Hepatocyte (in vitro differentiated cells): ENCODE results near the gene COMMD4. TPM values are rescaled to one million over a fixed set of nuclear protein-coding genes. Genes with fewer than 3 reads are reported as not detected.

Experiments used
- DNase-seq: peaks from one replicate; pipeline ENCODE4 v3.0.0-alpha.2; 2016; ENCODE audit warnings: low spot score
- H2AFZ ChIP-seq: fragments of 200-600 bp; sonication (generic); 2 replicates; pipeline ENCODE4 v1.6.0; 2016; ENCODE audit warnings: antibody characterized with exemption, mild to moderate bottlenecking
- H3K27ac ChIP-seq: fragments of 200-600 bp; sonication (generic); 2 replicates; pipeline ENCODE4 v1.5.1; 2016; ENCODE audit warnings: mild to moderate bottlenecking
- H3K27me3 ChIP-seq: fragments of 200-600 bp; sonication (generic); 2 replicates; pipeline ENCODE4 v1.6.1; 2016
- H3K36me3 ChIP-seq: fragments of 200-600 bp; sonication (generic); replicated peaks from 2 replicates; pipeline ENCODE4 v1.5.1; 2016; ENCODE audit warnings: low read depth; ENCODE audit not compliant: insufficient read depth
- H3K4me1 ChIP-seq: fragments of 200-600 bp; sonication (generic); 2 replicates; pipeline ENCODE4 v1.5.1; 2016; ENCODE audit warnings: mild to moderate bottlenecking, moderate library complexity; ENCODE audit not compliant: insufficient read depth
- H3K4me2 ChIP-seq: fragments of 200-600 bp; sonication (generic); 2 replicates; pipeline ENCODE4 v1.6.0; 2016
- H3K4me3 ChIP-seq: fragments of 200-600 bp; sonication (generic); 2 replicates; pipeline ENCODE4 v1.5.1; 2016; ENCODE audit warnings: mild to moderate bottlenecking
- H3K79me2 ChIP-seq: fragments of 200-600 bp; sonication (generic); 2 replicates; pipeline ENCODE4 v1.6.0; 2017; ENCODE audit warnings: mild to moderate bottlenecking
- H3K9me2 ChIP-seq: fragments of 200-600 bp; sonication (generic); replicated peaks from 2 replicates; pipeline ENCODE4 v1.6.0; 2017; ENCODE audit warnings: mild to moderate bottlenecking; ENCODE audit not compliant: insufficient read depth
- H3K9me3 ChIP-seq: fragments of 200-600 bp; sonication (generic); 2 replicates; pipeline ENCODE4 v1.5.1; 2016; ENCODE audit warnings: low read depth, mild to moderate bottlenecking
- H4K20me1 ChIP-seq: fragments of 200-600 bp; sonication (generic); 2 replicates; pipeline ENCODE4 v1.6.0; 2016; ENCODE audit warnings: mild to moderate bottlenecking; ENCODE audit not compliant: insufficient read depth, poor library complexity, severe bottlenecking
- EZH2 ChIP-seq: fragments of 200-600 bp; sonication (generic); IDR thresholded peaks from 2 replicates; pipeline ENCODE4 v1.6.1; 2016; ENCODE audit warnings: antibody characterized with exemption, mild to moderate bottlenecking, borderline replicate concordance
- EZH2phosphoT487 ChIP-seq: fragments of 200-600 bp; sonication (generic); IDR thresholded peaks from one replicate; pipeline ENCODE4 v1.6.1; 2018; ENCODE audit warnings: antibody characterized with exemption, mild to moderate bottlenecking, low read depth, moderate library complexity; ENCODE audit not compliant: unreplicated experiment, severe bottlenecking
- WGBS: methylation state at CpG from one replicate; pipeline ENCODE4 v1.1.6; 2016; ENCODE audit warnings: low lambda C conversion rate; ENCODE audit errors: missing lambda C conversion rate; 5-methylcytosine and 5-hydroxymethylcytosine counted together
- polyA plus RNA-seq: library from polyadenylated mRNA; unstranded; fragments of >200 nt; fragmentation: Nextera tagmentation; extraction: Ambion mirVana; gene quantifications from 2 replicates; pipeline ENCODE4 v1.2.1, GENCODE V29; 2016
- total RNA-seq: library from RNA; depleted of rRNA; stranded (reverse); fragments of >200 nt; gene quantifications from 2 replicates; pipeline ENCODE4 v1.2.3, GENCODE V29; 2014
- TF ChIP-seq, protein P1 (sequence below): fragments of 200-600 bp; sonication (generic); IDR thresholded peaks from 2 replicates; pipeline ENCODE4 v1.5.1; 2016; ENCODE audit warnings: antibody characterized with exemption, mild to moderate bottlenecking; ENCODE audit not compliant: poor library complexity

COMMD4 gene
- total and polyA plus RNA-seq, 2 experiments from 2014 or later, result 70.3 to 105 TPM

DNA sequence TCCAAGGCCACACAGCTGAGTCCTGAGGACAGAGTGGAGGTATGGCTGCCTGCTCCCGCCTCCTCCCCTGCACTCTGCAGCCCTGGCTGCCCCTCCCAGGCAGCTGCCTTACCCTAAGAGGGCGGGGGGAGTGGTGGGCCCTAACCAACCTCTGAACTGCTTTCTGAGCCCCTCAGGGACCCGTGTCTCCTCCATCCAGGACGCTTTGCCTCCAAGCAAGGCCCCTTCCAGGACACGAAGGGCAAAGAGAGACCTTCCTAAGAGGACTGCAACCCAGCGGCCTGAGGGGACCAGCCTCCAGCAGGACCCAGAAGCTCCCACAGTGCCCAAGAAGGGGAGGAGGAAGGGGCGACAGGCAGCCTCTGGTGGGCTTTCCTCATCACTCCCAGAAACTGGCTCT is 18.6 kb downstream of the COMMD4 start:
- WGBS, result 93% methylated on average over 7 of the region's 7 CpGs
- Histone ChIP-seq H3K79me2 (no peaks in the 10 kb centered on the region), H3K9me3 (no peaks in the 10 kb centered on the region), H3K36me3 (no peaks in the 10 kb centered on the region), H3K27ac (no peak overlapping the region), H3K4me3 (no peak overlapping the region), H3K9me2 (no peaks in the 10 kb centered on the region), H3K27me3 (no peaks in the 10 kb centered on the region), H3K4me2 (no peak overlapping the region), H4K20me1 (no peaks in the 10 kb centered on the region), H3K4me1 (no peaks in the 10 kb centered on the region), H2AFZ (no peak overlapping the region)
- DNase-seq, result no peak
- TF ChIP-seq, protein P1, sequence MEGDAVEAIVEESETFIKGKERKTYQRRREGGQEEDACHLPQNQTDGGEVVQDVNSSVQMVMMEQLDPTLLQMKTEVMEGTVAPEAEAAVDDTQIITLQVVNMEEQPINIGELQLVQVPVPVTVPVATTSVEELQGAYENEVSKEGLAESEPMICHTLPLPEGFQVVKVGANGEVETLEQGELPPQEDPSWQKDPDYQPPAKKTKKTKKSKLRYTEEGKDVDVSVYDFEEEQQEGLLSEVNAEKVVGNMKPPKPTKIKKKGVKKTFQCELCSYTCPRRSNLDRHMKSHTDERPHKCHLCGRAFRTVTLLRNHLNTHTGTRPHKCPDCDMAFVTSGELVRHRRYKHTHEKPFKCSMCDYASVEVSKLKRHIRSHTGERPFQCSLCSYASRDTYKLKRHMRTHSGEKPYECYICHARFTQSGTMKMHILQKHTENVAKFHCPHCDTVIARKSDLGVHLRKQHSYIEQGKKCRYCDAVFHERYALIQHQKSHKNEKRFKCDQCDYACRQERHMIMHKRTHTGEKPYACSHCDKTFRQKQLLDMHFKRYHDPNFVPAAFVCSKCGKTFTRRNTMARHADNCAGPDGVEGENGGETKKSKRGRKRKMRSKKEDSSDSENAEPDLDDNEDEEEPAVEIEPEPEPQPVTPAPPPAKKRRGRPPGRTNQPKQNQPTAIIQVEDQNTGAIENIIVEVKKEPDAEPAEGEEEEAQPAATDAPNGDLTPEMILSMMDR, result no peak
- TF ChIP-seq EZH2phosphoT487, result no peak
- no peak for TF ChIP-seq EZH2

DNA sequence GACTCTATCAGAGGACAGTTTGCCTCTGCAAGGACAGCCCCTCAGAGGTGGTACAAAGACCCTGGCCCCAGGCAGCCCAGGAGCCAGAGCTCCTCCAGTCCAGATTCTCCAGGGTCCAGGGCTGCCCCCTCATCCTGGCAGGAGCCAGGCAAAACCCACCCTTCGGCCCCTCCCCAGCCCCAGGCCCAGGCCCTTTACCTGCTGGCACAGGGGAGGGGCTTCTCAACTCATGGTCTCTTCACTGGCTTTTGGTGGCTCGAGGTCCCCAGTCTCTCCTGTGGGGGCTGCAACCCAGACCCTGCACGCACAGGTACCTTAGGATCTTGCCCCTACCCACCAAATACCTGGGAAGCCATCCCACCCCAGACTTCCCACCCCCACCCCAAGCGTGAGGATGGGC is 19.5 kb downstream of the COMMD4 start:
- Histone ChIP-seq H3K4me2 (no peak overlapping the region), H3K9me3 (no peaks in the 10 kb centered on the region), H3K79me2 (no peaks in the 10 kb centered on the region), H3K27me3 (no peaks in the 10 kb centered on the region), H2AFZ (no peak overlapping the region), H3K4me1 (no peaks in the 10 kb centered on the region), H3K9me2 (no peaks in the 10 kb centered on the region), H3K27ac (no peak overlapping the region), H4K20me1 (no peaks in the 10 kb centered on the region), H3K36me3 (no peaks in the 10 kb centered on the region), H3K4me3 (no peak overlapping the region)
- TF ChIP-seq EZH2phosphoT487, result no peak
- 100% methylated on average over 3 of the region's 4 CpGs for WGBS
- no peak for DNase-seq

DNA sequence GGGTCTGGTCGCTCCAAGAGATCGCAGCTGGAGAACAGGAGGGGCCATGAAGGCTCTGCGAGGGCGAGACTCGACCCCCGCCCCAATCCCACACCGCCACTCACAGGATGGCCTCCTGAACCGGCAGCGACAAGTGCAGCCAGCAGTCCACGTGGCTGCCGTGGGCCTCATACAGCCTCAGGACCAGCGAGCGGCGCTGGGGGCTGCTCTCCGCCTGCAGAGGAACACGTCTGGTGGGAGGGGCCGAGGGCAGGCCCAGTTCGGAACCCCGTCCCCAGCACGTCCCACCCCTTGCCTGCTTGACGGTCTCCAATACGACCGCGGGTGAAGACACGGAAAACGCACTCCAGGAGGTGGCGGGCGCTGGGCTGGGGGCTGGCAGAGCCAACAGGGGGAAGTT is 20.1 kb downstream of the COMMD4 start:
- H3K4me1 ChIP-seq, result no peaks in the 10 kb centered on the region
- H3K4me2 ChIP-seq, result no peak overlapping the region
- H3K9me2 ChIP-seq, result no peaks in the 10 kb centered on the region
- no peak overlapping the region for H3K4me3 ChIP-seq
- no peaks in the 10 kb centered on the region for H3K9me3 ChIP-seq
- H4K20me1 ChIP-seq, result no peaks in the 10 kb centered on the region
- no peak for DNase-seq
- H3K27me3 ChIP-seq, result no peaks in the 10 kb centered on the region
- WGBS, result 97% methylated on average over 20 of the region's 28 CpGs
- no peak overlapping the region for H3K27ac ChIP-seq
- TF ChIP-seq EZH2phosphoT487 (no peak), EZH2 (no peak)
- TF ChIP-seq, protein P1, result no peak
- H2AFZ ChIP-seq, result no peak overlapping the region
- H3K79me2 ChIP-seq, result no peaks in the 10 kb centered on the region
- H3K36me3 ChIP-seq, result no peaks in the 10 kb centered on the region

GRCh38 chr15:75356517-75356916 is 20.7 kb downstream of the COMMD4 start:
- Histone ChIP-seq H3K4me2 (no peak overlapping the region), H3K4me1 (no peaks in the 10 kb centered on the region), H4K20me1 (no peaks in the 10 kb centered on the region), H3K9me3 (no peaks in the 10 kb centered on the region), H3K79me2 (no peaks in the 10 kb centered on the region), H3K27me3 (no peaks in the 10 kb centered on the region), H3K4me3 (no peak overlapping the region), H3K27ac (no peak overlapping the region), H3K36me3 (no peaks in the 10 kb centered on the region), H2AFZ (no peak overlapping the region), H3K9me2 (no peaks in the 10 kb centered on the region)
- no peak for DNase-seq
- no peak for TF ChIP-seq EZH2
- TF ChIP-seq, protein P1, result no peak
- TF ChIP-seq EZH2phosphoT487, result no peak
- 98% methylated on average over 20 of the region's 20 CpGs for WGBS
